Body of pancreas (tissue), 4 donors: ENCODE results near the gene NUDT13.

ENCODE experiments used
- POLR2A ChIP-seq, 3 donors: fragments of 450-650 bp; IDR thresholded peaks; one replicate each; pipeline ENCODE4 v1.6.1; 2016; ENCODE audit warnings: antibody characterized with exemption in 3 of 3, mild to moderate bottlenecking in 2 of 3
- TF ChIP-seq, protein P1 (sequence below), 7 experiments: fragments of 450-650 bp in 4 of 7; fragments of 200-600 bp in 3 of 7; sonication (generic) in 3 of 7; IDR thresholded peaks; one replicate each; pipeline ENCODE4 v1.5.1; 2016 to 2019; ENCODE audit warnings: antibody characterized with exemption in 7 of 7

DNA sequence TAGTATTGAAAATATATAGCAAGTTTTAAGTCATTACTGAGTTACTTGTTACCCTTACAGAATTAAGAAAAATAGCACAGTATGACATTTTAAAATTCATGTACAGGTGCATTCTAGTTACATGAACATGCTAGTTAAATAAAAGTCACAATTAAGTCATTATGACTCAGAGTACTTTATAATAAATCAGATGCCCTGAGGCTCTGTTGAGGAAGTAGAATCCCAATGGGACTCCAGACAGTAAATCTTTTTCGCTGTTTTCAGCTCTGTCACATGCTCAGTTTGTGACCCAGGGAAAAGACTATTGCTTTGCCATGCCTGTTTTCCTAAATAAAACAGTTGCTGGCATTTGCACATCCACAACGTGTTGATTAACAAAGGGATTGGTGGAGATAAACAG is 21.0 kb downstream of the NUDT13 start:
- TF ChIP-seq, protein P1, sequence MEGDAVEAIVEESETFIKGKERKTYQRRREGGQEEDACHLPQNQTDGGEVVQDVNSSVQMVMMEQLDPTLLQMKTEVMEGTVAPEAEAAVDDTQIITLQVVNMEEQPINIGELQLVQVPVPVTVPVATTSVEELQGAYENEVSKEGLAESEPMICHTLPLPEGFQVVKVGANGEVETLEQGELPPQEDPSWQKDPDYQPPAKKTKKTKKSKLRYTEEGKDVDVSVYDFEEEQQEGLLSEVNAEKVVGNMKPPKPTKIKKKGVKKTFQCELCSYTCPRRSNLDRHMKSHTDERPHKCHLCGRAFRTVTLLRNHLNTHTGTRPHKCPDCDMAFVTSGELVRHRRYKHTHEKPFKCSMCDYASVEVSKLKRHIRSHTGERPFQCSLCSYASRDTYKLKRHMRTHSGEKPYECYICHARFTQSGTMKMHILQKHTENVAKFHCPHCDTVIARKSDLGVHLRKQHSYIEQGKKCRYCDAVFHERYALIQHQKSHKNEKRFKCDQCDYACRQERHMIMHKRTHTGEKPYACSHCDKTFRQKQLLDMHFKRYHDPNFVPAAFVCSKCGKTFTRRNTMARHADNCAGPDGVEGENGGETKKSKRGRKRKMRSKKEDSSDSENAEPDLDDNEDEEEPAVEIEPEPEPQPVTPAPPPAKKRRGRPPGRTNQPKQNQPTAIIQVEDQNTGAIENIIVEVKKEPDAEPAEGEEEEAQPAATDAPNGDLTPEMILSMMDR (IDR thresholded peaks at IDR 0.05): no peak
- TF ChIP-seq POLR2A (IDR thresholded peaks at IDR 0.05): no peak
